NCI-H1048 (cell line): ENCODE measurements around the gene ARMH2.

ENCODE experiments used
- DNase-seq: peaks from one replicate; lab custom pipeline; 2025; lab: John Stamatoyannopoulos, UW

The ARMH2 gene

GRCh38 chr6:24798740-24799540 lies at the start of gene ARMH2:
TSS of gene ARMH2 (minus strand) at chr6:24798917. CDS start at chr6:24798857, 60 bp downstream.
- no peak for DNase-seq

GRCh38 chr6:24848461-24848860 lies 49.7 kb upstream of the ARMH2 start:
- DNase-seq = no peak

GRCh38 chr6:24847402-24847801 lies 48.7 kb upstream of the ARMH2 start:
- DNase-seq = no peak

GRCh38 chr6:24845578-24845977 lies 46.9 kb upstream of the ARMH2 start:
- DNase-seq = no peak

GRCh38 chr6:24844903-24845302 lies 46.2 kb upstream of the ARMH2 start:
- DNase-seq = no peak

GRCh38 chr6:24844061-24844460 lies 45.3 kb upstream of the ARMH2 start:
- no peak for DNase-seq

- no peak for DNase-seq
Measured at GRCh38 chr6:24840187-24840586, 41.5 kb upstream of the ARMH2 start.

GRCh38 chr6:24838994-24839393 lies 40.3 kb upstream of the ARMH2 start:
- no peak for DNase-seq

GRCh38 chr6:24838081-24838480 lies 39.4 kb upstream of the ARMH2 start:
- DNase-seq = no peak

GRCh38 chr6:24836109-24836508 lies 37.4 kb upstream of the ARMH2 start:
- DNase-seq = no peak

GRCh38 chr6:24833711-24834386 lies 35.1 kb upstream of the ARMH2 start:
- DNase-seq = no peak

- no peak for DNase-seq
Measured at GRCh38 chr6:24832794-24833193, 34.1 kb upstream of the ARMH2 start.

GRCh38 chr6:24831771-24832716 lies 33.3 kb upstream of the ARMH2 start:
- DNase-seq = no peak

- no peak for DNase-seq
Measured at GRCh38 chr6:24829657-24830056, 30.9 kb upstream of the ARMH2 start.

- DNase-seq = no peak
Measured at GRCh38 chr6:24827970-24828369, 29.3 kb upstream of the ARMH2 start.

GRCh38 chr6:24827162-24827561 lies 28.4 kb upstream of the ARMH2 start:
- DNase-seq = no peak

- no peak for DNase-seq
Measured at GRCh38 chr6:24825130-24825630, 26.5 kb upstream of the ARMH2 start.

- DNase-seq = no peak
Measured at GRCh38 chr6:24824142-24824938, 25.6 kb upstream of the ARMH2 start.

- DNase-seq = no peak
Measured at GRCh38 chr6:24823185-24823584, 24.5 kb upstream of the ARMH2 start.

GRCh38 chr6:24822696-24823095 lies 24.0 kb upstream of the ARMH2 start:
- DNase-seq = no peak

- no peak for DNase-seq
Measured at GRCh38 chr6:24821860-24822444, 23.2 kb upstream of the ARMH2 start.
